IPS-18a (cell line): ENCODE measurements around the gene DCDC2C.

Source experiments
- H3K27ac ChIP-seq: one replicate; pipeline ENCODE4 v1.5.1; 2013; ENCODE audit warnings: low read length
- H3K27me3 ChIP-seq: one replicate; pipeline ENCODE4 v1.6.1; 2013; ENCODE audit warnings: mild to moderate bottlenecking, low read length; ENCODE audit not compliant: control insufficient read depth, insufficient read depth
- H3K36me3 ChIP-seq: one replicate; pipeline ENCODE4 v1.6.1; 2013; ENCODE audit warnings: low read depth, low read length; ENCODE audit not compliant: control insufficient read depth
- H3K4me1 ChIP-seq: one replicate; pipeline ENCODE4 v1.6.1; 2013; ENCODE audit warnings: low read depth, low read length; ENCODE audit not compliant: control insufficient read depth
- H3K4me3 ChIP-seq: one replicate; pipeline ENCODE4 v1.5.1; 2013; ENCODE audit warnings: low read length
- H3K9ac ChIP-seq: one replicate; pipeline ENCODE4 v1.6.1; 2013; ENCODE audit warnings: mild to moderate bottlenecking, low read length, moderate library complexity
- H3K9me3 ChIP-seq: one replicate; pipeline ENCODE4 v1.6.1; 2013; ENCODE audit warnings: low read depth, low read length; ENCODE audit not compliant: control insufficient read depth

Gene DCDC2C

GRCh38 chr2:3739313-3739712, 35.9 kb downstream of the DCDC2C start:
- Histone ChIP-seq H3K27ac (no peak overlapping the region), H3K4me1 (no peaks in the 10 kb centered on the region), H3K9ac (no peak overlapping the region)

GRCh38 chr2:3741396-3741795, 38.0 kb downstream of the DCDC2C start:
- Histone ChIP-seq H3K9ac (no peak overlapping the region), H3K27me3 (no peaks in the 10 kb centered on the region), H3K9me3 (no peaks in the 10 kb centered on the region), H3K4me3 (no peak overlapping the region), H3K4me1 (no peaks in the 10 kb centered on the region), H3K27ac (no peak overlapping the region), H3K36me3 (no peaks in the 10 kb centered on the region)

More at GRCh38 chr2:3739313-3739712, 35.9 kb downstream of the DCDC2C start:
- H3K36me3 ChIP-seq, result no peaks in the 10 kb centered on the region
- no peaks in the 10 kb centered on the region for H3K27me3 ChIP-seq
- no peak overlapping the region for H3K4me3 ChIP-seq
- H3K9me3 ChIP-seq, result no peaks in the 10 kb centered on the region

- no peaks in the 10 kb centered on the region for H3K27me3 ChIP-seq
Observed at GRCh38 chr2:3741867-3742602, 38.7 kb downstream of the DCDC2C start.

DNA sequence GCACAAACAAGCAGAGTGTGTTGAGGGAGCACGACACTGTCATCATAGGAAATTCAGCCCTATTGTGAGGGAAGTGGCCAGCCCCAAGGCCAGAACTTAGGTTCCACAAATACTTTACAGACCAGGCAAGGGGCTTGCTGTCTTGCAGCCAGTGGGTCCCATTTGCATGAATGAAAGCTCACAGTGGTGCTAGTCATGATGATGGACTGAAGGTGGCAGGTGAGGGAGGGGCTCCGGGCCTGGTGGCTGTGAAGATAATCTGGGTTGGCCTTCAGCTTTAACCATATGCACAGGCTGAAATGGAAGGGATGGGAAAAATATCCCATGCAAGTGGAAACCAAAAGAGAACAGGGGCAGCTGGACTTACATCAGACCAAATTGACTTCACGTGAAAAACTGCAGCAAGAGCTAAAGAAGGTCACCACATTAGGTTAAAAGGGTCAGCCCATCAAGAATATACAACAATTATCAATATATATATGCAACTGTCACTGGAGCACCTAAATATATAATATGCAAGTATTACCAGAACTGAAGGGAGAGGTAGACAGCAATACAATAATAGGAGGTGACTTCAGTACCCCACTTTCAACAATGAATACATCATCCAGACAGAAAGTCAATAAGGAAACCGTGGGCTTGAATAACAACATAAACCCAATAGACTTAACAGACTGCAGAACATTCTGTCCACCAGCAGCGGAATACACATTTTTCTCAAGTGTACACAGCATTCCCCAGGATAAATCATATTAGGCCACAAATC, 39.6 kb downstream of the DCDC2C start:
- Histone ChIP-seq H3K27me3 (no peaks in the 10 kb centered on the region), H3K9me3 (no peaks in the 10 kb centered on the region), H3K9ac (no peak overlapping the region), H3K27ac (no peak overlapping the region), H3K4me1 (no peaks in the 10 kb centered on the region), H3K36me3 (no peaks in the 10 kb centered on the region), H3K4me3 (no peak overlapping the region)

More at GRCh38 chr2:3741867-3742602, 38.7 kb downstream of the DCDC2C start:
- Histone ChIP-seq H3K4me3 (no peak overlapping the region), H3K27ac (no peak overlapping the region), H3K9me3 (no peaks in the 10 kb centered on the region), H3K9ac (no peak overlapping the region), H3K4me1 (no peaks in the 10 kb centered on the region), H3K36me3 (no peaks in the 10 kb centered on the region)

DNA sequence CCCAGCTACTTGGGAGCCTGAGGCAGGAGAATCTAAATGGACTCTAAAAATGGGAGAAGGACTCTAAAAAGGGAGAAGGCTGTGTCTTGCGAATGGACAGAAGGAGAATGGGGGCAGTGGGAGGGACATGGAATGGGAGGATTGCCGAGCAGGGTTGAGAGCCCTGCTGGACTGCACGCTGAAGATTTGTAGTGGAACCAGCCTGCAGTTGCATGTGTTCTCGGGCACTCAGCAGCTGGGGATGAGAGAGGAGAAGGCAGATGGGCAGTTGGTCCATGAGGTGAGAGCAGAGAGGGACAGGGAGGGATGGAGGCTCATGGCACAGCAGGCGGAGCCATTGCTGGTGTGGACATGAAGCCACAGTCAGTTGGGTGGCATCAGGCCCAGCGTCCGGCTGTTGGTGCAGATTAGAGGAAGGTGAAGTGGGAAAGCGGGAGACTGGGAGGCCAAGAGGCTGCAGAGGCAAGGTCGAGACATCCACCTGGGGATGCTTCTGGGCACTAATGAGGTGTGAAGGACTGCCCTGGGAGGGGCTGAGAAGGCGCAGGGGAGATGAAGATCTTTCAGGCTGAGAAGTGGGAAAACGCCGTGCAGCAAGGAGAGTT, 40.7 kb downstream of the DCDC2C start:
- Histone ChIP-seq H3K9me3 (no peaks in the 10 kb centered on the region), H3K4me1 (no peaks in the 10 kb centered on the region), H3K27ac (no peak overlapping the region), H3K4me3 (no peak overlapping the region), H3K36me3 (no peaks in the 10 kb centered on the region), H3K9ac (no peak overlapping the region), H3K27me3 (no peaks in the 10 kb centered on the region)

- no peaks in the 10 kb centered on the region for H3K27me3 ChIP-seq
- H3K4me3 ChIP-seq, result no peak overlapping the region
- no peaks in the 10 kb centered on the region for H3K36me3 ChIP-seq
- H3K9me3 ChIP-seq, result no peaks in the 10 kb centered on the region
- H3K9ac ChIP-seq, result no peak overlapping the region
- no peaks in the 10 kb centered on the region for H3K4me1 ChIP-seq
- no peak overlapping the region for H3K27ac ChIP-seq
Observed at GRCh38 chr2:3745920-3746319, 42.5 kb downstream of the DCDC2C start.

DNA sequence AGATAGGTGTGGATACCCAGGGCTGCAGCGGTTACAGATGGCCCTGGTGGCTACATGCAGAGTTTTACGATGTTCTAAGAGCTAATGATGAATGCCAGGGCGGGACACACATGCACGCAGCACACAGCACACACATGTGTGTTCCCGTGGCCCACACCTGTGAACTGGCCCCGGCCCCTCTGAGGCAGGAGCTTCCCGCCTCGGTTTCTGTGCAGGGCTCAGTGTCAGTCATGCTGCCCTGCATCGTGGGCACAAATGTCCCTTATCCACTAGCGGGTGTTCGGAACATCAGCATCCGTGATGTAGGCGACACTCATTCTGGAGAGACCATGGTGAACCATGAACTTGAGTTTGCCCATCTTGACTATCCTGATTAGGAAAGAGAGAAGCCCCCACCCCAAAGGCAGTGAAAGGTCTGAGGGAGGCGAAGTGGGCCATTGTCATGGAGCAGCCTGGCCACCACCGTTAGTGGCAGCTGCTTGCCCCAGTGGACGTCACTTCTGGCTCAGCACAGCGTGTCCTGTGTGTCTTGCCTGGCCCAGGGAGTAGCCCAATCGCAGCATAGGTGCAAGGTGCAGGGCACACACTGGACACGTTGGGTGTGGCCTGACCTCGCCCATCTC, 43.8 kb downstream of the DCDC2C start:
- no peaks in the 10 kb centered on the region for H3K4me1 ChIP-seq
- no peak overlapping the region for H3K4me3 ChIP-seq
- H3K27ac ChIP-seq, result no peak overlapping the region
- H3K27me3 ChIP-seq, result no peaks in the 10 kb centered on the region
- H3K9ac ChIP-seq, result no peak overlapping the region
- no peaks in the 10 kb centered on the region for H3K36me3 ChIP-seq
- no peaks in the 10 kb centered on the region for H3K9me3 ChIP-seq

DNA sequence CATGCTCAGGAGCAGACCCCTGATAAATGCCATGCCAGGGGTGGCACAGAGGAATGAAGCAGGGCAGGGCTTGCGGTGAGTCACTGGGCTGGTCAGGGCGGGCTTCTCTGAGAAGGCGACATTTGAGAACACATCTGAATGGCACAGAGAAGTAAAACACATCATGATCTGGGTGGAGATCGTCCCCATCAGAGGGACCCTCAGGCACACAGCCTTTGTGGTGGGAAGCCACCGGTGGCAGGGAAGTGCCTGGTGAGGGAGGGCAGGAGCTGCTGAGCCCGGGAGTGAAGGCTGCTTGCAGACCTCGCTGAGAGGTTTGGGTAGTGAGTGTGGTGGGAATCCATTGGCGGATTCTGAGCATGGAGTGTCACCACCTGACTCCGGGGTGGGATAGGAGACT, 44.5 kb downstream of the DCDC2C start:
- Histone ChIP-seq H3K4me3 (no peak overlapping the region), H3K4me1 (no peaks in the 10 kb centered on the region), H3K27me3 (no peaks in the 10 kb centered on the region), H3K9ac (no peak overlapping the region), H3K27ac (no peak overlapping the region), H3K9me3 (no peaks in the 10 kb centered on the region), H3K36me3 (no peaks in the 10 kb centered on the region)

- Histone ChIP-seq H3K9ac (no peak overlapping the region), H3K27ac (no peak overlapping the region), H3K27me3 (no peaks in the 10 kb centered on the region), H3K36me3 (no peaks in the 10 kb centered on the region), H3K9me3 (no peaks in the 10 kb centered on the region), H3K4me1 (peaks cover 4% of the 10 kb centered on the region), H3K4me3 (no peak overlapping the region)
Observed at GRCh38 chr2:3749201-3749600, 45.8 kb downstream of the DCDC2C start.

DNA sequence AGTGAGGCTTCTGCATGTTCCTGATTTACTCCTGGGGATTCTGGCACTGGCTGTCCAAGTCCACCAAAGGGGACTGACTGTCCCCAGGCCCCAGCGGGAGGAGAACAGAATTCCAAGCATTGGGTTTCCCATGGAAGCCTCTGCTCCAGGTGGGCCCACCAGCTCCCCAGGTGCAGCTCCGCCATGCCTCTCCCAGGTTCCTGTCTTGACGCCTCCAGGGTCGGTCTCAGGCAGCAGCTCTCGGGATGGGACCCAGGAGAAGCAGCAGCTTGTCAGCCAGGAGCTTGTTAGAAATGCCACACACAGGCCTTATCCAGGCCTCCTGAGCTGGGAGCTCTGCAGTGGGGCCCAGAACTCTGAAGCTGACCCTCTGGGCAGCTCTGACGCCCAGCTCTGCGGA, 47.9 kb downstream of the DCDC2C start:
- Histone ChIP-seq H3K36me3 (no peaks in the 10 kb centered on the region), H3K27ac (no peak overlapping the region), H3K9me3 (no peaks in the 10 kb centered on the region), H3K27me3 (no peaks in the 10 kb centered on the region), H3K4me3 (no peak overlapping the region), H3K9ac (no peak overlapping the region), H3K4me1 (peaks cover 5% of the 10 kb centered on the region)

GRCh38 chr2:3751806-3752205, 48.4 kb downstream of the DCDC2C start:
- Histone ChIP-seq H3K4me3 (no peak overlapping the region), H3K36me3 (no peaks in the 10 kb centered on the region), H3K4me1 (peaks cover 5% of the 10 kb centered on the region), H3K9me3 (no peaks in the 10 kb centered on the region), H3K9ac (no peak overlapping the region), H3K27ac (no peak overlapping the region), H3K27me3 (no peaks in the 10 kb centered on the region)
